Natural killer cell (primary cell): ENCODE measurements around the gene CTIF. TPM values are rescaled to one million over a fixed set of nuclear protein-coding genes. Genes with fewer than 3 reads are reported as not detected.

Source experiments
- ATAC-seq, 3 donors: fragments of 150-1000 bp in 2 of 3; fragments of 200-7000 bp in 1 of 3; cut with Tn5 transposase; 1 replicate in 1 of 3; 2 replicates in 2 of 3; pipeline ENCODE4 v1.10.0; 2021; ENCODE audit warnings: mild to moderate bottlenecking in 2 of 3, moderate library complexity in 2 of 3
- DNase-seq, 2 donors: peaks; one replicate each; pipeline versions ENCODE4 v3.0.0 to v3.0.0-alpha.2; 2013 to 2021; ENCODE audit warnings: mixed read lengths in 1 of 2
- H3K27ac ChIP-seq: one replicate; pipeline ENCODE4 v1.5.1; 2013; ENCODE audit warnings: mild to moderate bottlenecking, low read length
- H3K27me3 ChIP-seq: one replicate; pipeline ENCODE4 v1.6.1; 2013; ENCODE audit warnings: low read length; ENCODE audit not compliant: control insufficient read depth, insufficient read depth
- H3K36me3 ChIP-seq: one replicate; pipeline ENCODE4 v1.6.1; 2013; ENCODE audit warnings: low read length; ENCODE audit not compliant: control insufficient read depth, insufficient read depth
- H3K4me1 ChIP-seq: one replicate; pipeline ENCODE4 v1.6.1; 2013; ENCODE audit warnings: low read length; ENCODE audit not compliant: control insufficient read depth, insufficient read depth
- H3K4me3 ChIP-seq: one replicate; pipeline ENCODE4 v1.5.1; 2013; ENCODE audit warnings: low read length
- H3K9me3 ChIP-seq: one replicate; pipeline ENCODE4 v1.6.1; 2013; ENCODE audit warnings: low read length; ENCODE audit not compliant: control insufficient read depth, insufficient read depth
- H3K27ac Mint-ChIP-seq, 2 donors: one replicate each; pipeline ENCODE4 v1.8.0; 2022; ENCODE audit warnings: mild to moderate bottlenecking in 2 of 2, mixed read lengths in 2 of 2, moderate library complexity in 1 of 2
- H3K27me3 Mint-ChIP-seq, 2 donors: one replicate each; pipeline ENCODE4 v1.8.0; 2022; ENCODE audit warnings: low read depth in 2 of 2, mixed read lengths in 2 of 2
- H3K36me3 Mint-ChIP-seq: one replicate; pipeline ENCODE4 v1.8.0; 2022; ENCODE audit warnings: mixed read lengths
- H3K4me1 Mint-ChIP-seq, 2 donors: one replicate each; pipeline ENCODE4 v1.8.0; 2022; ENCODE audit warnings: mixed read lengths in 2 of 2
- H3K4me3 Mint-ChIP-seq: one replicate; pipeline ENCODE4 v1.8.0; 2022; ENCODE audit warnings: mild to moderate bottlenecking, moderate library complexity, mixed read lengths
- H3K9me3 Mint-ChIP-seq, 2 donors: one replicate each; pipeline ENCODE4 v1.8.0; 2022; ENCODE audit warnings: mixed read lengths in 2 of 2
- CTCF ChIP-seq: fragments of 200-600 bp; IDR thresholded peaks from one replicate; pipeline ENCODE4 v1.8.0; 2022; ENCODE audit warnings: antibody characterized with exemption
- WGBS: methylation state at CpG from one replicate; pipeline ENCODE4 v1.1.7; 2013; ENCODE audit warnings: missing lambda C conversion rate; ENCODE audit not compliant: insufficient coverage; 5-methylcytosine and 5-hydroxymethylcytosine counted together
- intact Hi-C: fragments of 100-400 bp; cut with micrococcal nuclease; formaldehyde crosslinking; loops from one replicate; pipeline ENCODE4 v1.14.2; 2022
- total RNA-seq, 4 donors: library from RNA; stranded (reverse); fragments of 120-200 nt in 1 of 4; gene quantifications; one replicate each; pipeline versions ENCODE4 v1.2.3 to v1.2.4, GENCODE V29; 2013 to 2022

The CTIF gene
- total RNA-seq, 3 donors from 2014 or later (not counting 1 experiment from before 2014, with no cell fraction given): 6.9 to 10.2 (median 8.2) TPM

GRCh38 chr18:48600046-48600445, 61.2 kb downstream of the CTIF start:
- Mint-ChIP-seq H3K27me3 (no peaks in the 10 kb centered on the region), H3K4me3 (peak overlapping the region; percentile 2), H3K36me3 (no peaks in the 10 kb centered on the region), H3K27ac (peak overlapping the region in 1 of 2 donors; percentile 42), H3K4me1 (peaks cover 16 to 17% of the 10 kb centered on the region in 2 donors), H3K9me3 (peaks cover 0 to 8% of the 10 kb centered on the region in 2 donors)
- peak; percentile 50 to 82 (median 55) for ATAC-seq
- TF ChIP-seq CTCF: no peak
- Histone ChIP-seq H3K9me3 (no peaks in the 10 kb centered on the region), H3K4me3 (no peak overlapping the region), H3K36me3 (no peaks in the 10 kb centered on the region), H3K27ac (no peak overlapping the region), H3K27me3 (no peaks in the 10 kb centered on the region), H3K4me1 (peaks cover 10% of the 10 kb centered on the region)
- 57% methylated on average over 6 of the region's 6 CpGs for WGBS
- intact Hi-C loops: no loop called here
- no peak for DNase-seq

DNA sequence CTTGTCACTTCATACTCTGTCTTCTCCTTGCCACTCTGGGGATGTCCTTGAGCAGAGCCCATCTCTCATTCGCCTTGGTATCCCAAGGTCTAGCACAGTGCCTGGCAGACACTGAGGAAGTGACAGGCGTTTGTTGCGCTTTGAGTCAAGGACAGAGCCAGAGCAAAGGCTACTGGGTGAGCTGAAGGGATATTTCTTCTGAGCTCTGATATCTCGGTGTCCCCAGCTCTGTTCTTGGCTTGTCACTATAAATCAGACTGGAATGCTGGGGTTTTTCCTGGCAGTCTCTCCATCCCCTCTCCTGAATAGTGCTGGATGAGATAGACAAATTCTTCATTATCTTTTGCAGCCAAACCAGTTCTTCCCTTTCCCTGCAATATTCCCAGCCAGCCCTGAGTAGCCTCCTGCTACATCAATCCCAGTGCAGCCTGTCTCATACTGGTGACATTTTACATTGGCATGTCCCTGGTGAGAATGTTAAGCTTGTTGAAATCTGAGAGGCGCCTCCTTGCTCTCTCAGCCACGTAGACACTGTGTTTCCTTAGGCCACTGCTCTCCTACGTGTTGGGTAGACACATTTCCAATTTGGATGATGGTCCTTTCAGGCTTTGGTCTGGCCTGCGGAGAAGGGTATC, 61.7 kb downstream of the CTIF start:
- Mint-ChIP-seq H3K9me3 (peaks cover 0 to 8% of the 10 kb centered on the region in 2 donors), H3K4me3 (peak overlapping the region; percentile 2), H3K36me3 (no peaks in the 10 kb centered on the region), H3K27me3 (no peaks in the 10 kb centered on the region), H3K4me1 (peaks cover 16 to 17% of the 10 kb centered on the region in 2 donors), H3K27ac (peak overlapping the region in 1 of 2 donors; percentile 42)
- TF ChIP-seq CTCF: no peak
- H3K27me3 ChIP-seq: no peaks in the 10 kb centered on the region
- no peak overlapping the region for H3K4me3 ChIP-seq
- intact Hi-C loops: no loop called here
- H3K9me3 ChIP-seq: no peaks in the 10 kb centered on the region
- H3K27ac ChIP-seq: no peak overlapping the region
- peaks cover 10% of the 10 kb centered on the region for H3K4me1 ChIP-seq
- no peaks in the 10 kb centered on the region for H3K36me3 ChIP-seq
- DNase-seq (no peak), ATAC-seq (peak in 2 of 3 donors; percentile 28 to 38)
- 93% methylated on average over 8 of the region's 8 CpGs for WGBS

DNA sequence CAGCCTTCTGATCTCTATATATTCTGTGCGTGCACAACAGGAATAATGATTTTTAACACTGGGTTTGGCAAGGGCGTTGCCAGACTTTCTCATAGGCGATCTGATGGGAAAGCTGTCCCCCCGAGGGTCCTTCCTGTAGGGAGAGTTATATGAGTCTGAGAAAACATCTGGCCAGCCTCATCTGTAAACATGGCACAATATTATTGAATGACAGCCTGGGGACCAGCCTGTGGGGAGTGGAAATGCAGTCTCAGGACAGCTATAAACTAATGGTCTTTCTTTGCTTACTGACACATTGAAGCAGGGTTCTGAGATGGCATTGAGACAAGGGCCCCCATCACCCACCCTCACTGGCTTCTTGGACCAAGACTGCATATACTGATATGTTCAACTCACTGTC, 62.5 kb downstream of the CTIF start:
- Mint-ChIP-seq H3K27ac (no peak overlapping the region), H3K36me3 (no peaks in the 10 kb centered on the region), H3K4me3 (no peak overlapping the region), H3K9me3 (peaks cover 0 to 8% of the 10 kb centered on the region in 2 donors), H3K4me1 (peaks cover 16 to 17% of the 10 kb centered on the region in 2 donors), H3K27me3 (no peaks in the 10 kb centered on the region)
- ATAC-seq: no peak
- no peak overlapping the region for H3K4me3 ChIP-seq
- H3K27ac ChIP-seq: no peak overlapping the region
- WGBS: 91% methylated on average over 4 of the region's 4 CpGs
- intact Hi-C loops: no loop called here
- H3K9me3 ChIP-seq: no peaks in the 10 kb centered on the region
- DNase-seq: no peak
- H3K27me3 ChIP-seq: no peaks in the 10 kb centered on the region
- no peak for TF ChIP-seq CTCF
- H3K36me3 ChIP-seq: no peaks in the 10 kb centered on the region
- H3K4me1 ChIP-seq: peaks cover 10% of the 10 kb centered on the region
